GM12892 (cell line): ENCODE results near the gene NDUFAF2.
"Not testable (repeated sequence)": the region's sequence is repeated elsewhere in the genome, so short reads cannot be mapped to it uniquely, and the experiment has no call there.

ENCODE experiments used
- DNase-seq: peaks from one replicate; pipeline ENCODE4 v3.0.0; 2011; ENCODE audit not compliant: insufficient read length
- FAIRE-seq: peaks from 2 replicates; lab custom pipeline; 2011; peaks lifted over from hg19 to GRCh38; lab: Jason Lieb, UNC
- POLR2A ChIP-seq: IDR thresholded peaks from 2 replicates; pipeline ENCODE4 v1.6.1; 2011; ENCODE audit warnings: low read depth, low read length, control low read depth
- POLR2AphosphoS5 ChIP-seq: IDR thresholded peaks from 2 replicates; pipeline ENCODE4 v1.6.1; 2011; ENCODE audit warnings: low read depth, low read length, control low read depth
- TAF1 ChIP-seq: IDR thresholded peaks from 2 replicates; pipeline ENCODE4 v1.6.1; 2011; ENCODE audit warnings: low read depth, mild to moderate bottlenecking, control low read depth, low read length, borderline replicate concordance

Gene NDUFAF2

GRCh38 chr5:61053937-61054336 is 108.9 kb downstream of the NDUFAF2 start:
- no peak for DNase-seq
- TF ChIP-seq TAF1 (no peak), POLR2A (no peak), POLR2AphosphoS5 (no peak)
- no peak for FAIRE-seq

GRCh38 chr5:61055434-61056006 is 110.5 kb downstream of the NDUFAF2 start:
- DNase-seq (no peak), FAIRE-seq (peak; percentile 17)
- no peak for TF ChIP-seq TAF1
- no peak for TF ChIP-seq POLR2A
- no peak for TF ChIP-seq POLR2AphosphoS5

GRCh38 chr5:61059499-61059898 is 114.5 kb downstream of the NDUFAF2 start:
- TF ChIP-seq POLR2AphosphoS5 (no peak), POLR2A (no peak), TAF1 (no peak)
- DNase-seq (no peak), FAIRE-seq (no peak)

DNA sequence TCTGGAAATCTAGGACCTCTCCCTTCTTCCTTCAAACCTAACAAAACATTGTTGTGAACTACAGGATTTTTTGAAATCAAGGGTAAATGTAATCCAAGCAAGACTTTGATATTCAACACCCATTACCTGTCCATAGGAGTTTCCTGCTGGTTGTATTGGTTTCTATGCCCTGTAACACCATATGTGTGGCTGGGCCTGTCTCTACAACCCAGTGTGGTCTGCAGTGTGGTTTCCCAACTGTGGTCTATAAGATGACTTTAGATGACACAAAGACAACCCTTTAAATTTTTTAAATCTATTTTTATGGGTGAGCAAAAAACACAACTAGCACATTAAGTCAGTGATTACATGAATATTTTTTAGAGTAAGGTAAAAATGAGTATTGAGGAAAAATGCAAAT is 124.1 kb downstream of the NDUFAF2 start:
- DNase-seq (no peak), FAIRE-seq (no peak)
- TF ChIP-seq TAF1 (no peak), POLR2A (no peak), POLR2AphosphoS5 (no peak)

GRCh38 chr5:61071526-61071925 is 126.5 kb downstream of the NDUFAF2 start:
- no peak for FAIRE-seq
- no peak for DNase-seq
- TF ChIP-seq TAF1: no peak
- TF ChIP-seq POLR2A: no peak
- TF ChIP-seq POLR2AphosphoS5: no peak

- no peak for TF ChIP-seq POLR2AphosphoS5
- no peak for TF ChIP-seq POLR2A
- TF ChIP-seq TAF1: no peak
- no peak for FAIRE-seq
- DNase-seq: no peak
Observed at GRCh38 chr5:61076626-61077025, 131.6 kb downstream of the NDUFAF2 start.

- TF ChIP-seq POLR2AphosphoS5: no peak
- TF ChIP-seq TAF1: no peak
- TF ChIP-seq POLR2A: no peak
- DNase-seq: no peak
- FAIRE-seq: no peak
Observed at GRCh38 chr5:61081741-61082140, 136.7 kb downstream of the NDUFAF2 start.

DNA sequence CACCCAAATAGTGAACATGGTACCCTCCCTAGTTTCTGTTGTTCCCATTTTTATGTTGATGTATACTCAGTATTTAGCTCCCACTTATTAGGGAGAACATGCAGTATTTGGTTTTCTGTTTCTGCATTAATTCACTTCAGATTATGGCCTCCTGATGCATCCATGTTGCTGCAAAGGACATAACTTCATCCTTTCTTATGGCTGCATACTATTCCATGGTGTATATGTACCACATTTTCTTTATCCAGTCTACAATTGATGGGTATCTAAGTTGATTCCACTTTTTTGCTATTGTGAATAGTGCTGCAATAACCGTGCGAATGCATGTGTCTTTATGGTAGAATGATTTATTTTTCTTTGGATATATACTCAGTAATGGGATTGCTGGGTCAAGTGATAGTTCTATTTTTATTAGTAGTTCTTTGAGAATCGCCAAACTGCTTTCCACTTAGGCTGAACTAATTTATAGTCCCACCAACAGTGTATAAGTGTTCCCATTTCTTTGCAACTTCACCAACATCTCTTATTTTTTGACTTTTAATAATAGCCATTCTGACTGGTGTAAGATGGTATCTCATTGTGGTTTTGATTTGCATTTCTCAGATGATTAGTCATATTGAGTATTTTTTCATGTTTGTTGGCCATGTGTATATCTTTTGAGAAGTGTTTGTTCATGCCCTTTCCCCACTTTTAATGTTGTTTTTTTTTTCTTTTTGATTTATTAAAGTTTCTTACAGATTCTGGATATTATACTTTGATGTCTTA is 137.7 kb downstream of the NDUFAF2 start:
- no peak for FAIRE-seq
- TF ChIP-seq POLR2AphosphoS5 (no peak), TAF1 (no peak), POLR2A (no peak)
- DNase-seq: no peak

DNA sequence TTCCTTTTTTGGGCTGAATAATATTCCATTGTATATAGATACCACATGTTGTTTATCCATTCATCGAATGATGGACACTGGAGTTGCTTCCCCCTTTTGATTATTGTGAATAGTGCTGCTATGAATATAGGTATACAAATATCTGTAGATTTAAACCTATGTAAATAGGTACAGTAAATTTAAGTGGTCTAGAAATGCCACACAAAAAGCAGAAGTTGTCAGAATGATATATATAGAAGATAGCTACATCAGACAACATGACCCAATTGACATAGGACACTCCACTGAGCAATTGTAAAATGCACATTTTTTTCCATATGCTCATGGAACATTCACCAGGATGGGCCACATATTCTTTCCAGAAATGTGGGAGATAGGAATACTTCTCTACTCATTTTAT is 139.7 kb downstream of the NDUFAF2 start:
- no peak for TF ChIP-seq POLR2AphosphoS5
- no peak for TF ChIP-seq TAF1
- no peak for TF ChIP-seq POLR2A
- FAIRE-seq (no peak), DNase-seq (no peak)

GRCh38 chr5:61085885-61086284 is 140.9 kb downstream of the NDUFAF2 start:
- TF ChIP-seq POLR2AphosphoS5: no peak
- no peak for TF ChIP-seq POLR2A
- no peak for TF ChIP-seq TAF1
- FAIRE-seq (no peak), DNase-seq (no peak)

DNA sequence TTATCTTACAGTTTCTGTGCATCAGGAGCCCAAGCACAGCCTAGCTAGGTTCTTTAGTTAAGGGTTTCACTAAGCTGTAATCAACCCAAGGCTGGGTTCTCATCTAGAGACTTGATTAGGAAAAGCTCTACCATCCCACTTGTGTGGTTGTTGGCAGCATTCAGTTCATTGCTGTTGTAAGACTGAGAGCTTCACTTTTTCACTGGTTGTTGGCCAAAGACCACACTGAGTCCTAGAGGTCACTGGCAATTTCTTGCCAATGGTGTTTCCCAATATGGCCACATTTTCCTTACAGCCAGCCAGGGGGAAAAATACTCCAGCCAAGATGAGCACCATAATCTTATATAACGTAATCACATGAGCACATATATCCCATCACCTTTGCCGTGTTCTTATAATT is 142.9 kb downstream of the NDUFAF2 start:
- TF ChIP-seq POLR2A (no peak), TAF1 (no peak), POLR2AphosphoS5 (no peak)
- no peak for FAIRE-seq
- no peak for DNase-seq

DNA sequence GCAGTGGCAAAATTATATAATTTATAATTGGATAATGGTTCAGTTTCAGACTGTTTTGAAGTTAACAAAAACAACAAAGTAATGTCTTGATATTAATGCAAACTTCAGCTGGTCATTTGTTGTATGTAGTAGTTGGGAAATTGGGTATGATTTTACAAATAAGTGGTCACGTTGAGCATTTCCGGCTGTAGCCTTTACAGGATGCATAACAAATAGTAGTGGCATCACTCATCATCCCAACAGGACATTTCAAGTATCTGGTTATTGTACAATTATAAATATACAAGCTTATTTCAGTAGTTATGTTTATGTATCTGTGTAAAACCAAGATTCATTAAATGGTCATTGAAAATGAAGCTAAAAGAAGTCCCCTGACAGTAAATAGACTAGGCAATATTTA is 144.3 kb downstream of the NDUFAF2 start:
- no peak for FAIRE-seq
- TF ChIP-seq TAF1: no peak
- TF ChIP-seq POLR2A: no peak
- no peak for TF ChIP-seq POLR2AphosphoS5
- no peak for DNase-seq

- FAIRE-seq, DNase-seq: not testable (repeated sequence)
Observed at GRCh38 chr5:61093046-61093771, 148.2 kb downstream of the NDUFAF2 start.
